SK-N-SH treated with all-trans-retinoic acid at 6 μM for 48 hours (cell line): Measurements from ENCODE around the gene IQCK.

ENCODE experiments used
- ESRRG ChIP-seq: fragments of 250-450 bp; sonication (Bioruptor Pico); IDR thresholded peaks from 2 replicates; pipeline ENCODE4 v1.6.1; 2021; ENCODE audit warnings: mild to moderate bottlenecking
- SNAI2 ChIP-seq: fragments of 250-450 bp; sonication (Bioruptor Pico); IDR thresholded peaks from 2 replicates; pipeline ENCODE4 v1.5.0; 2020; ENCODE audit warnings: mild to moderate bottlenecking, moderate library complexity
- ZFP30 ChIP-seq: fragments of 450-650 bp; formaldehyde crosslinking; IDR thresholded peaks from 2 replicates; pipeline ENCODE4 v1.5.0; 2022; ENCODE audit warnings: mild to moderate bottlenecking, moderate library complexity

DNA sequence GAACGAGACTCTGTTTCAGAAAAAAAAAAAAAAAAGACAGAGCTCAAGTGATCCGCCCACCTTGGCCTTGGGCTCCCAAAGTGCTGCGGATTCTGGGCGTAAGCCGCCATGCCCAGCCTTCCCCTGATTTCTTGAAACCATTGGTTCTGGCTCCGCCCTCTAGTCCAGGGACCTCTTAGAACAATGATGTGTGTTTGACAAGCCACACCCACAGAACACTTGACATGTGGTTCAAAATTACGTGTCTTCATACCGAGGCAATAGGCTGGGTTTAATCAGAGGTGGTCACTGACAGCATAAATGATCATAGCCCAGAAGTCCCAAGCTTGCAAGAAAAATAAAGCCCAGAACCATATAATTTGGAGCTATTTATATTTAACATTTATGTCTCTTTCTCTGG is 23.1 kb upstream of the IQCK start:
- TF ChIP-seq SNAI2 (CRISPR knock-in tag) (no peak), ZFP30 (CRISPR knock-in tag) (no peak), ESRRG (CRISPR knock-in tag) (no peak)
